UCSD-AML1 (cell line): ENCODE data around the gene GBE1.

Experiments used
- DNase-seq: peaks from one replicate; lab custom pipeline; 2025; ENCODE audit not compliant: unreplicated experiment; lab: John Stamatoyannopoulos, UW

The GBE1 gene

GRCh38 chr3:81472600-81473362 is 288.7 kb downstream of the GBE1 start:
- no peak for DNase-seq

DNA sequence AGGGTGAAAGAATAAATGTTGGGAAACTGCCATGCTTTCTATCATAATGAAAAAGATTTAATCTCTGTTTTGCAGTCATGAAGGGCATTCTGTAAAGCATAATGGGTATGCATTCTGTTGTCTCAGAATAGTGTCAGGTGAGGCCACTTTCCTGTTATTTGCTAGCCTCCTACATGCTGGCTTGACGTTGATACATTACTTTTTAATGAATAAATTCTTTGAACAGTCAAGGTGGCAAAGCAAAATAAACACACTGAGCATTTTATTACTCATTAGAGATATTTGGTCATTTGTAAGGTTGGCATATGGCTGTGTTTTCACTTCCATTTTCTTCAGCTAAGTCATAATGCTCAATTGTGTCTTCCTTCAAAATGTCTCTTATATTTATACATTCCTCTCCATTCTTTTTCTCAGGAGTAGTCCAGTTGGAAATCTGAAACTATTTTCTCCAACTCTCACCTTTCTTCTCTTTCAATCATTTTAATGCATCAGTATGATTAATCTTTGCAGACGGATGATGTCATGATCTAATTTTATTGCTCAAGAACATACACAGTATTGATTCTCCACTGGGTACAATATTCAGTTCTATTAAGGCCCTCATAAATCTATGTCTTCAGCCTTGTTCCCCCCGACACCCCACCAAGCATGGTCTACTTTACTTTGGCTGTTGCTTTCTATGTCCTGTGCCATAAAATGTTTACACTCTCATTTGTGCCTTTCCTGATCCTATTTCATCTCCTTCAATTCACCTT is 290.7 kb downstream of the GBE1 start:
- DNase-seq: no peak

DNA sequence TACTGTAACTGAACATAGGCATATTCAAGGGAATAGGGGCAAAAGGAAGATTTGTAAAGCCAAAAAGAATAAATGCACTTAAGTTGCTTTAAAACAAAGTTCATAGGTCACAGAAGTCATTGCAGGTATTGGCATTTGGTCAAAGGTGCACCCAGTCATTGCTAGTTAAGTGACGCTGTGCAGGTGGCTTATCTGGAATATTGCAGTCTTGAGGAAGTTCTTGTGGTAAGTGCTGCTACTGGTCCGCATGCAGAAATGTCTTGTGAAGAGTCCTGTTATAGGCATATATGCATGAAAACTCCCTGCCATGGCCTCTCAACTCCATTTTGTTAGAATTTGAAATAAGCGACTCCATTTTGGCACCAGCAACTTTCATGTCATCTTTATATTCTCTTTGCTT is 293.1 kb downstream of the GBE1 start:
- no peak for DNase-seq

GRCh38 chr3:81466201-81466560 is 295.3 kb downstream of the GBE1 start:
- DNase-seq: no peak

- no peak for DNase-seq
These were observed 295.8 kb downstream of the GBE1 start for GRCh38 chr3:81465510-81466200.

- DNase-seq: no peak
These were observed 297.7 kb downstream of the GBE1 start for GRCh38 chr3:81463781-81464180.

GRCh38 chr3:81462921-81463320 is 298.5 kb downstream of the GBE1 start:
- DNase-seq: no peak

GRCh38 chr3:81459733-81460132 is 301.7 kb downstream of the GBE1 start:
- DNase-seq: no peak

DNA sequence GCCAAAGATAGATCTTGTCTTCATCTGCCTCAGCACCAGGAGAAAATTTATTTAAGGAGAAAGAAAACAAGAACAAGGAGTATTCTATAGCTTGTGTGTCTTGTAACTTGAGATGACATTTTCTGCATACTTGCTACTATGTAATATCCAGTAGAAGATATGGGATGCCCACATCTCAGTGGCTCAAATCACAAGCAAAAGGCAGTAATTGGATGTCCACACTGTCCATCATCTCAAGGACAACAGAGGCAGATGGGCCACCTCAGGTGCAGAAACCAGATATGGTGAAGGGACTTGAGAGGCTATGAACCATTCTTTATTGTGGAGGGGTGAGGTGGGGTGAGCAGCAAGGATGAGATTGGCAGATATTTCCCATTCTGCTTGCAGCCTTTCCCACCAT is 309.0 kb downstream of the GBE1 start:
- DNase-seq: no peak

DNA sequence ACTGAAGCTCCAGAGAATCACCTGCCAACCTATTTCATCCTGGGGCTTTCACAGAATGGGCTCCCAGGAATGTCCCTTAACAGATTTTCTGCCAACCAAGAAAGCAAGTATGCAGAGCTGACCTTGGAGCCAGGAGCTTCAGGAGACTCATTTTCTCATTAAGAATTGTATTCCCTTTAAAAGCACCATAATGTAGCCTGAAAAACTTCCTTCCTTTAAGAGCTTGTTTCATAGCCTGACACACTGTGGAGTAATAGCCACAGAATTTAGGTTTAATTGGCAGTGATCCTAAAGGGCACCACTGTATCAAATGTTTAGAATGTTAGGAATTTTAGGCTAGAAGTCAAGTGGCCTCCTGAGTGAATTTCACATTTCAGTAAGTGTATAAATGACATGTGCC is 309.8 kb downstream of the GBE1 start:
- DNase-seq: no peak

- no peak for DNase-seq
These were observed 310.3 kb downstream of the GBE1 start for GRCh38 chr3:81451140-81451539.

GRCh38 chr3:81446806-81447205 is 314.6 kb downstream of the GBE1 start:
- DNase-seq: no peak

- no peak for DNase-seq
These were observed 315.7 kb downstream of the GBE1 start for GRCh38 chr3:81445712-81446111.

- DNase-seq: no peak
These were observed 316.5 kb downstream of the GBE1 start for GRCh38 chr3:81444817-81445460.

DNA sequence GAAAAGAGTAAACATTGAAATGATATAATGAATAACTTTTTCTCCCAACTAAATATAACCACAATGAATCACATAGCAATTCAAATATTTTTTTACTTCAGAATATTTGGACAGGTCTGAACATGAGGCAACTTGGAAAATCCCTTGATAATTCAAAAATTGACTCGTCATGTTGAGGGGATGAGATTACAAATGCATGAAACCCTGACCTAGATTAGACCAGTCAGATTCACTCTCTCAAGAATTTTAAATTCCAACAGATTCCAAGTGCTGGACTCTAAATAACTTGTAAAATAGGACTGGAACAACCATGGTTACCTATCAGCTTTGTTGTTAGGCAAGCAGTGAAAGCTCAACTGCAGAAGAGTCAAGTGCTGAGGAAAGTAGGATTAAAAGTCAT is 317.5 kb downstream of the GBE1 start:
- DNase-seq: no peak

GRCh38 chr3:81443457-81443782 is 318.0 kb downstream of the GBE1 start:
- no peak for DNase-seq

DNA sequence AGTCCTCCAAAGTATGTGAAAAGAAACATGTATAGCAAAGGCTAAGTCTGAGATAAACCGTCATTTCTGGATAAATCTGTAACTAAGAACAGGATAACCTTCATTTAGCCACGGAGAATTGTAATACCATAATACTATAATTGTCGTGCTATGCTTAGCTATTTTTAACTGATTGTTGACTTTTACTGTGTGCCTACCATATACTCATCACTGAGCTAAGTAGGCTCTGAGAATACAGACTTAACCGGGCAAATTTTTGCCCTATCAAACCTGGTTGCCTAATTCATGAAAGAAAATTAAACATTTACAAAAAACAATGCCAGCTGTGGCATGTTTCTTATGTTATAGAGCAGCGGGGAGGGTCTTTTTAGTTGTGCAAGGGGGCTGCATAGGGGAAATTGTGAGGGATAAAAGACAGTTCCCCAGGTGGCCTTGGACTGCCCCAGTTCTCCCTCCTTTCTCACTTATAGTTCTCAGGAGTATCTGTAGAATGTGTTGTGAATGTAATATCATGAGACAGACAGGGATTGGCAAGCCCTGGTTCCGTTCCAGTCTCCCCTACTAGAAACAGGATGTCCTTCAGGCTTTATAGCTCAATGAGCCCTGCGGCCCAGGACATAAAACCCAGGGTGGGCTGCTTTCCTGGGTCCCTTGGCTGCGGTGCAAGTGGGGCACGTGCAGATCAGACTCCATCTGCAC is 318.5 kb downstream of the GBE1 start:
- DNase-seq: no peak

DNA sequence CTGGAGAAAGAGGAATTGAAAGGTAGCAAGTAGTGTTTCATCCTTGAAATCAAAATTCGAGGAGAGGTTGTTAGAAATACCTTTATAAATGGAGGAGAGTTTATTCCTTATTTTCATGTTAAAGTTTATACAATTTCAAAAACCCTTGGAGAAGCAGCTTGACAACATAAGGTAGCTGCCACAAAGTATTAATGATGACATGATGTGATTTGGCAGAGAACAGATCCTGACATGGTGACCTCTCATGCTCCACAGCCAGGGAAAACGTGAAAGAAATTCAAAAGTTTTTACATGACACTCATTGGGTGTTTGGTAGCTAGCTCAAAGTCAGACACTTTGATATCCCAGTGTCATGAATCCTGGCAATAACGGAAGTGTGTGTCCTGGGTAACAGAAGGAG is 320.8 kb downstream of the GBE1 start:
- DNase-seq: no peak
